ENCODE data around the gene ALOX15B. TPM values are rescaled to one million over a fixed set of nuclear protein-coding genes. Genes with fewer than 3 reads are reported as not detected.
"Not testable (repeated sequence)": the region's sequence is repeated elsewhere in the genome, so short reads cannot be mapped to it uniquely, and the experiment has no call there.

The ALOX15B gene
- total RNA-seq, 2 experiments from 2014 or later = not detected

DNA sequence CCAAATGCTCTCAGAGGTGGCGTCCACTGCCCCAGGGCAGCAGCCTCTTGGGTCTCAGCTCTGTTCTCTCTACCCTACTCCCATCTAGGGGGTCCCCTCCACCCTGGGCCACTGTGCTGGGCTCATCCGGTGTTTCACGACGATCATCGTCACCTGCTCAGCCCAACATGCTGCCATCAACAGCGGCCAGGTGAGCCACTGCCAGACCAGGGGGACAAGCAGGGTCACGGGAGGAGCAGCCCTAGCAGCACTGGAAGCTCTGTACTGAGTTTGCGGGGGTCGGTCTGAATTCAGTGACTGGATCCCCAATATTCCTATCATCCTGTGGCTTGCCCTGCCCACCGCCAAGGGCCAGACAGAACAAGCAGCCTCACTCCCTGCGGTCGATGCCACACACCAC, 32.6 kb downstream of the ALOX15B start:
- Mint-ChIP-seq H3K9me3 (no peaks in the 10 kb centered on the region), H3K27me3 (peaks cover 40% of the 10 kb centered on the region), H3K4me1 (ENCODE audit: low read depth) (peaks cover 18% of the 10 kb centered on the region), H3K36me3 (no peaks in the 10 kb centered on the region), H3K4me3 (no peak overlapping the region), H3K27ac (no peak overlapping the region)
- no peak for DNase-seq
- ChIA-PET POLR2A (no interaction called here), CTCF (interaction anchor here (1.1 to 12.2 kb wide), 4 partner anchors 8 to 22 kb away, joined by 4 to 298 read pairs (median 6); no protein-coding TSS in a partner anchor)
- intact Hi-C loops (cut with micrococcal nuclease) = no loop called here

DNA sequence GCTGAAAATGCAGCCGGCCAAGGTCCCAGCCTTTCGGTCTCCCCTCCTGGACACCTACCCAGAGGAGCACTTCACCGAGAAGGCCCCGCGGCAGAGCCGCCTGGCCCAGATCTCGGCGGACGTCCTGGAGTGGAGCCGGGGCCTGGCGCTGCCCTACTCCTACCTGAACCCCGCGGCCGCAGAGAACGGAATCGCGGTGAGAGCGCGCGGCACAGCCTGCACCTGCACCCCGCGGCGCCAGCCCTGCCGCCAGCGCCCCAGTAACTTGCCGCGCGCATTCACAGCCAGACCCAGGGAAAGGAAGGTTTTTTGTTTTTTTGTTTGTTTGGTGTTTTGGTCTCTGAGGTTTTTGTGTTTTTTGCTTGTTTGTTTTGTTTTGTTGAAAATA, 33.5 kb downstream of the ALOX15B start:
- peak overlapping the region; percentile 58 for H3K4me3 Mint-ChIP-seq
- no peak overlapping the region for H3K27ac Mint-ChIP-seq
- H3K9me3 Mint-ChIP-seq = no peaks in the 10 kb centered on the region
- POLR2A ChIA-PET = no interaction called here
- H3K4me1 Mint-ChIP-seq (ENCODE audit: low read depth) = peaks cover 18% of the 10 kb centered on the region
- peaks cover 40% of the 10 kb centered on the region for H3K27me3 Mint-ChIP-seq
- intact Hi-C loops (cut with micrococcal nuclease) = loop anchor here (2.0 kb wide), 1 partner anchor 46 kb away; the partner anchor contains the start of gene ALOXE3
- CTCF ChIA-PET = interaction anchor here (0.6 to 12.2 kb wide), 3 partner anchors 14 to 94 kb away, joined by 3 to 298 read pairs (median 6); no protein-coding TSS in a partner anchor
- no peaks in the 10 kb centered on the region for H3K36me3 Mint-ChIP-seq
- DNase-seq = no peak

DNA sequence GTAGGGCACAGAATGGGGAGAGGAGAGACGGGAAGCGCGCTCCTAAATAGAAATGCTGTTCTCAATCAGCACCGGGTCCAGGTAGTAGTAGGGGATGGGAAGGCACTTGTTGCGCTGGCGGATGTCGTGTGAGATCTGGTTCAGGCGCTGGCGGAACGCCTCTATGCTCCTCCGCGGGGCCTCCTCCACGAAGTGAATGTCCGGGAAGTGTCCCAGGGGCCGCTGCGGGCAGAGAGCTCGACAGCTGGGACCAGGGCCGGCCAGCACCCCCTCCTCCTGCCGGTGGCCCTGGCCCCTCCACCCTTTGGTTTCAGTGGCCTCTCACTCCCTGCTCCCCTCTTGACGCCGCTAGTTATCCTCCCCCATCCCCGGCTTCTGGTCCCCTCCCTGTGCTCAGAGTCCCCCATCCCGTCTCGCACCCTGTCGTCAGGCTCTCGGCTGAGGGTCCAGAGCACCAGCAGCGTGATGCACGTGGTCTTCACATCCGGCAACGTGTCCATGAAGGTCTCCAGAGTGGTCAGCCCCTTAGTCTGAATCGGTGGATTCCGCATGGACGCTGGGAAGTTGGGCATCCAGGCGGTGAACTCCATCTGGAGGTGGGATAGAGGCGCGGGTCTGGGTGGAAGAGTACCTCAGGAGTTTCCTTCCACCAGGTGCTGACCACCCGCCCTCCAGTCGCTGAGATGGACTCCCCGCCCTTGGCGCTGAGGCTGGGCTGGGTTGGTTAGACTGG, 34.0 kb downstream of the ALOX15B start:
- peak overlapping the region; percentile 58 for H3K4me3 Mint-ChIP-seq
- intact Hi-C loops (cut with micrococcal nuclease) = loop anchor here (1.0 to 2.0 kb wide), 2 partner anchors 13 to 46 kb away; partner anchors contain the start of gene ALOXE3
- H3K4me1 Mint-ChIP-seq (ENCODE audit: low read depth) = peaks cover 18% of the 10 kb centered on the region
- no peak overlapping the region for H3K27ac Mint-ChIP-seq
- no peaks in the 10 kb centered on the region for H3K36me3 Mint-ChIP-seq
- POLR2A ChIA-PET = interaction anchor here (1.1 to 1.4 kb wide), 3 partner anchors 12 to 114 kb away, joined by 3 to 5 read pairs (median 3); partner anchors contain the start of gene ALOX12B
- peak; percentile 45 for DNase-seq
- peaks cover 40% of the 10 kb centered on the region for H3K27me3 Mint-ChIP-seq
- CTCF ChIA-PET = interaction anchor here (0.6 to 12.2 kb wide), 34 partner anchors 8 to 386 kb away, joined by 3 to 298 read pairs (median 5); partner anchors contain the start of genes ALOX12B, ALOXE3, BORCS6 and CNTROB
- no peaks in the 10 kb centered on the region for H3K9me3 Mint-ChIP-seq

DNA sequence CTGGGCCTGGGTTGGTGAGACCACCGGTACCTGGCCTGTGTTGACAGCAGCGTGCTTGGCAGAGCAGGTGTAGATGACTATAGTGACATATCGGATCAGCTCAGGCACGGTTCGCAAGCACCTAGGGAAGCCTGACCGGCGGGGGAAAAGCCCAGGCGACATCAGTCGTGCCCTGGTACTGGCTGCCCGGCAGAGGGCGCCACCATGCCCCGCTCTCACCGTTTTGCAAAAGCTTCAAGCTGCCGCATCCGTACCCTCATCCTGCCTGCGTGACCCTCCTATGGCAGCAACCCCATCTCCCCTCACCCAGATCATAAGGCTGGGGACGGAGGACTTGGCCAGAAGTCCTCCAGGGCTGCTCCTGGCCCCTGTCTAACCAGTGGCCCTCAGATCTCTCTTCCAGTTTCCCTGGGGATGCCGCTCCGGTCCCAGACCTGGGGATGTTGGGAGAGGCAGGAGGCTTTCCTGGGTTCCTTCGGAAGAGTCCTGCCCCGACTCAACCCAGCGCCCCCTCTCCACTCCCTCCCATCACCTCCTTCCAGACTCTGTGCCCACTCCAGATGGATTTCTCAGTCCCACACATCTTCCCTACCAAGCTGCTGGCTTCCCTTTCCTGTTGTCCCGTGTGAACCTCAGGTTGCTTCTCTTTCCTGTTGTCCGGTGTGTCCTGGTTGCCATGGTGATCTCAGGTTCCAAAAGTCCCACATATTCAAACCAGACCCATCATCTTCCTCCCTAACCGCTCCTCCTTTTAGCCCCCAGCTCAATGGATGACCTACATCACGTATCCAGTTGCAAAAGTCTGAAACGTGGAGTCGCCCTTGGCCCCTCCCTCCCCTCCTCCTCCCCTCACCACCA, 35.0 kb downstream of the ALOX15B start:
- peaks cover 40% of the 10 kb centered on the region for H3K27me3 Mint-ChIP-seq
- ChIA-PET POLR2A (interaction anchor here (0.7 to 1.4 kb wide), 5 partner anchors 13 to 114 kb away, joined by 3 to 5 read pairs (median 3); partner anchors contain the start of genes ALOX12B and ALOXE3), CTCF (interaction anchor here (0.6 to 12.2 kb wide), 43 partner anchors 9 to 489 kb away, joined by 3 to 298 read pairs (median 5); partner anchors contain the start of genes ALOX12B, ALOXE3, BORCS6 and CNTROB)
- H3K4me3 Mint-ChIP-seq = peak overlapping the region; percentile 70
- intact Hi-C loops (cut with micrococcal nuclease) = loop anchor here (1.0 to 2.0 kb wide), 2 partner anchors 14 to 45 kb away; partner anchors contain the start of gene ALOXE3
- H3K27ac Mint-ChIP-seq = no peak overlapping the region
- H3K9me3 Mint-ChIP-seq = no peaks in the 10 kb centered on the region
- peaks cover 18% of the 10 kb centered on the region for H3K4me1 Mint-ChIP-seq (ENCODE audit: low read depth)
- H3K36me3 Mint-ChIP-seq = no peaks in the 10 kb centered on the region
- DNase-seq = peak; percentile 91

DNA sequence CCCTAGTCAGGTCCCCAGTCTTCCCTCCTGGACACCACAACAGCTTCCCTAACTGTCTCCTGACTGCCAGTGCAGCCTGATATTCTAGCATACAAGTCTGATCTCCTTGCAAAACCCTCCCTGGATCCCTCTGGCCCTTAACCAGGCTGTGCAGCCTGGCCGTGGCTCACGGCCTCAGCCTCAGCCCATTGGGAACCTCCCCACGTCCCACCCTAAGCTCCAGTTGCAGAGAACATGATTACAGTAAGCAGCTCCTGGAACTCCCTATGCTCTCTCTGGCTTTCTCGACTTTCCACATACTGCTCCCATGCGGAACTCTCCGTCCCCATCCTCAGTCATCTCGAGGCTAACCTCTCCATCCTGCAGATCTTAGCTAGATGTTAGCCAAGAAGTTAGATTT, 35.7 kb downstream of the ALOX15B start:
- H3K27me3 Mint-ChIP-seq = peaks cover 40% of the 10 kb centered on the region
- intact Hi-C loops (cut with micrococcal nuclease) = no loop called here
- DNase-seq = no peak
- H3K4me1 Mint-ChIP-seq (ENCODE audit: low read depth) = peaks cover 18% of the 10 kb centered on the region
- CTCF ChIA-PET = interaction anchor here (0.7 to 12.2 kb wide), 31 partner anchors 9 to 490 kb away, joined by 3 to 298 read pairs (median 6); partner anchors contain the start of genes ALOX12B, ALOXE3, CYB5D1 and NAA38
- H3K9me3 Mint-ChIP-seq = no peaks in the 10 kb centered on the region
- H3K27ac Mint-ChIP-seq = no peak overlapping the region
- POLR2A ChIA-PET = interaction anchor here (0.7 to 1.4 kb wide), 3 partner anchors 14 to 98 kb away, joined by 3 to 5 read pairs (median 3); partner anchors contain the start of gene ALOXE3
- no peak overlapping the region for H3K4me3 Mint-ChIP-seq
- H3K36me3 Mint-ChIP-seq = no peaks in the 10 kb centered on the region

DNA sequence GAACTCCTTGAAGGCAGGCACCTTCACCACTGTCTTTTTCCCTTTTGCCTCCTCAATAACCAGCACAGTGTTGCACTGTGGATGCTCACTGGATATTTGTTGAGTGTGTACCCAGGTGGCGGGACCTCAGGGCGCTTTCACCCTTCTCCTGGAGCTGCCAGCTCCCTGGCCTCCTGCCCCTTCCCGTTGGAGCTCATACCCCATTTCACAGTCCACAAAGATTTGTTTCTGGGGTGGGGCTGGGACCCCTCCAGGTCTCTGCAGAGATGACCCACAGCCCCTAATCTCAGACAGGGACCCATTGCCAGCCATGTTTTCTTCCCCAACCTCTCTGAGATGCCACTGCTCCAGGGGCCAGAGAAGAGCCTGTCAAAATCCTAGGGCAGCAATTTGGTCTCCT, 36.2 kb downstream of the ALOX15B start:
- Mint-ChIP-seq H3K9me3 (no peaks in the 10 kb centered on the region), H3K36me3 (peaks cover 1% of the 10 kb centered on the region), H3K27me3 (peaks cover 40% of the 10 kb centered on the region), H3K4me1 (ENCODE audit: low read depth) (peaks cover 22% of the 10 kb centered on the region), H3K27ac (no peak overlapping the region), H3K4me3 (no peak overlapping the region)
- CTCF ChIA-PET = interaction anchor here (1.1 to 12.2 kb wide), 14 partner anchors 13 to 332 kb away, joined by 3 to 298 read pairs (median 8); partner anchors contain the start of genes ALOX12B, ALOXE3, CYB5D1 and NAA38
- POLR2A ChIA-PET = interaction anchor here (0.8 kb wide), 1 partner anchor 98 kb away, joined by 3 read pairs; no protein-coding TSS in a partner anchor
- intact Hi-C loops (cut with micrococcal nuclease) = no loop called here
- no peak for DNase-seq

DNA sequence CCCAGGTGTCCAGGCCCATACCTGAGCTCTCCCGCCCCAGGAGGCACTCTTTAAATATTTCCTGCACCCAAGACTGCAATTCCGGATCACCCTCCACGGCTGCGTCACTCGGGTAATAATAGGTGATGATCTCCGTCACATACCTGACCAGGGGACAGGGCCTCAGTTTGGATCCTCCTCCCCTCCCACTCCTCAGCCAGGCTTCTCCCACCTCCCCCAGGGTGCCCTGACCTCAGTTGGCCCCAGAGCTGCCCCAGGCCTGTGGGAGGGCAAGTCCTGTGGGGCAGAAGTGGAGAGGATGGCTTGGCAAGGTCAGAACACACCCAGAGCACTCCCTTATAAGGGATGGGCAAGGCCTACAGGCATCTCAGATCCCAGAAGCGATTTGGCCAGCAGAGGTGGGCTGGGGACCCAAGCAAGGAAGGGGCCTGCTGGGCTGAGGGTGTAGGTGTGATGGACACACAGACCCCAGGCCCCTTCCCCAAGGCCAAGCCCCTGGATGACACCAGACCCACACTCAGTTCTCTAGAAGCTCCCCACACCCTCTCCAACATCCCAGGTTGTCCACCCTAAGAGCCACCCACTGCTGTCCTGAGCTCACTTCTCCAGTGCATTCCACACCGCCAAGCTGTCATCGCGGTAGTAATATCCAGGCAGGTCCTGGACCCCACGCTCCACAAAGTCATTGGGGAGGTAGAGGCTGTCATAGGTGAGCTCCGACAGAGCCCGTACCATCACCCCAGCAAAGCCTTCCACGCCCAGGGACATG, 36.9 kb downstream of the ALOX15B start:
- CTCF ChIA-PET = interaction anchor here (1.2 to 12.2 kb wide), 7 partner anchors 13 to 43 kb away, joined by 4 to 298 read pairs (median 31); partner anchors contain the start of genes ALOX12B and ALOXE3
- peaks cover 1% of the 10 kb centered on the region for H3K36me3 Mint-ChIP-seq
- no peak overlapping the region for H3K4me3 Mint-ChIP-seq
- intact Hi-C loops (cut with micrococcal nuclease) = no loop called here
- POLR2A ChIA-PET = no interaction called here
- no peaks in the 10 kb centered on the region for H3K9me3 Mint-ChIP-seq
- peaks cover 40% of the 10 kb centered on the region for H3K27me3 Mint-ChIP-seq
- no peak overlapping the region for H3K27ac Mint-ChIP-seq
- DNase-seq = no peak
- peaks cover 27% of the 10 kb centered on the region for H3K4me1 Mint-ChIP-seq (ENCODE audit: low read depth)

DNA sequence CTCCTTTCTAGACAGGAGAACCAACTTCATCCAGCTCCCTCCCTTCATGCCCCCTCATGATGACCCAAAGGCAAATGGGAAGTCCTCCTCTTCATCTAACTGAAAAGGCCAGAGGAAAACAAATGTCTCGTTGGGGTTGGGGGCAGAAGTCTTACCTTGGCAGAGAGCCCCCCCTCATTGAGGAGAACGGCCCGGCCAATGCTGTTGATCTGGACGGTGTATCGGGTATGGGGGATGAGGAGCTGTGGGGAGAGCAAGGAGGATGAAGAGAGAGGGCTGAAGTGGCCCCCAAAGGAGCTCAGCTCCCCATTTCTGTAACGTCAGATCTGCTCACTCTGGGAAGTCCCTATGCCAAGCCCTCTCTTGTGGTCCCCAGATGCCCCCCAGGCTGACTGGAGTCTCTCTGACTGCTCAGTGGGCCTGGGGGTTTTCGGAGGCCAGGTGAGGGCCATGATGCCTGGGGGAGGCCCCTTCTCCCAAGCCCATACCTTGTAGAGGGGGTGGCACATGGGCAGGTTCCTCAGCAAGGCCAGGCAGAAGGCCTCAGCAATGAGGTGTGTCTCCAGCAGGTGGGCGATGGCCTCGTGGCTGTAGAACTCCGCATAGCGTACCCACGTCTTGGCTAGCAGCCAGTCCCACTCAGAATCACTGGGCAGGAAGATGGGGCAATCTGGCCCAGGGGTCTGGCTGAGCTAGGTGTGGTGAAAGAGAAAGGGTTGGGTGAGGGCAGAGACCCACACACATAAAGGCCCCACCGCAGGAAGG, 37.8 kb downstream of the ALOX15B start:
- ChIA-PET CTCF (interaction anchor here (0.8 to 12.2 kb wide), 5 partner anchors 12 to 224 kb away, joined by 3 to 298 read pairs (median 5); partner anchors contain the start of gene ALOX12B), POLR2A (no interaction called here)
- peaks cover 30% of the 10 kb centered on the region for H3K4me1 Mint-ChIP-seq (ENCODE audit: low read depth)
- intact Hi-C loops (cut with micrococcal nuclease) = no loop called here
- H3K4me3 Mint-ChIP-seq = no peak overlapping the region
- H3K9me3 Mint-ChIP-seq = no peaks in the 10 kb centered on the region
- peaks cover 32% of the 10 kb centered on the region for H3K27me3 Mint-ChIP-seq
- no peak overlapping the region for H3K27ac Mint-ChIP-seq
- H3K36me3 Mint-ChIP-seq = peaks cover 7% of the 10 kb centered on the region
- no peak for DNase-seq

DNA sequence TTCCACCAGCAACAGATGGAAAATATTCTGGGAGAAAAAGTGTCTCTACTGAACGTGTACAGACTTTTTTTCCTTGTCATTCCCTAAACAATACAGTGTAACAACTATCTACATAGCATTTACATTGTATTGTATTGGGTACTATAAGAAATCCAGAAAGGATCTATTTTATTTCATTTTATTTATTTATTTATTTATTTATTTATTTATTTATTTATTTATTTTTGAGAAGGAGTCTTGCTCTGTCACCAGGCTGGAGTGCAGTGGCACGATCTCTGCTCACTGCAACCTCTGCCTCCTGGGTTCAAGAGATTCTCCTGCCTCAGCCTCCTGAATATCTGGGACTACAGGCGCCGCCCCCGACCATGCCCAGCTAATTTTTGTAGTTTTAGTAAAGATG, 39.1 kb downstream of the ALOX15B start:
- ChIA-PET POLR2A (interaction anchor here (1.9 kb wide), 1 partner anchor 95 kb away, joined by 4 read pairs; no protein-coding TSS in a partner anchor), CTCF (interaction anchor here (1.0 to 12.2 kb wide), 4 partner anchors 11 to 37 kb away, joined by 3 to 298 read pairs (median 106); partner anchors contain the start of gene ALOX12B)
- Mint-ChIP-seq H3K4me1 (ENCODE audit: low read depth) (peaks cover 25% of the 10 kb centered on the region), H3K36me3 (peaks cover 11% of the 10 kb centered on the region), H3K27ac (peak overlapping the region; percentile 38), H3K27me3 (peaks cover 24% of the 10 kb centered on the region)
- not testable (repeated sequence) for H3K9me3 Mint-ChIP-seq, DNase-seq, H3K4me3 Mint-ChIP-seq
- intact Hi-C loops (cut with micrococcal nuclease) = loop anchor here (2.0 kb wide), 1 partner anchor 17 kb away; no protein-coding TSS in a partner anchor

All from activated CD4-positive, alpha-beta memory T cell treated with anti-CD3 and anti-CD28 coated beads for 36 hours (primary cell).